ENCODE measurements around the gene MACF1. TPM values are rescaled to one million over a fixed set of nuclear protein-coding genes. Genes with fewer than 3 reads are reported as not detected.
A peak's percentile ranks its signal among the peaks of the same experiment; 100 is the strongest.

Gene MACF1
- total RNA-seq, 8 experiments from 2014 or later, result 89.2 to 249 (median 180) TPM

DNA sequence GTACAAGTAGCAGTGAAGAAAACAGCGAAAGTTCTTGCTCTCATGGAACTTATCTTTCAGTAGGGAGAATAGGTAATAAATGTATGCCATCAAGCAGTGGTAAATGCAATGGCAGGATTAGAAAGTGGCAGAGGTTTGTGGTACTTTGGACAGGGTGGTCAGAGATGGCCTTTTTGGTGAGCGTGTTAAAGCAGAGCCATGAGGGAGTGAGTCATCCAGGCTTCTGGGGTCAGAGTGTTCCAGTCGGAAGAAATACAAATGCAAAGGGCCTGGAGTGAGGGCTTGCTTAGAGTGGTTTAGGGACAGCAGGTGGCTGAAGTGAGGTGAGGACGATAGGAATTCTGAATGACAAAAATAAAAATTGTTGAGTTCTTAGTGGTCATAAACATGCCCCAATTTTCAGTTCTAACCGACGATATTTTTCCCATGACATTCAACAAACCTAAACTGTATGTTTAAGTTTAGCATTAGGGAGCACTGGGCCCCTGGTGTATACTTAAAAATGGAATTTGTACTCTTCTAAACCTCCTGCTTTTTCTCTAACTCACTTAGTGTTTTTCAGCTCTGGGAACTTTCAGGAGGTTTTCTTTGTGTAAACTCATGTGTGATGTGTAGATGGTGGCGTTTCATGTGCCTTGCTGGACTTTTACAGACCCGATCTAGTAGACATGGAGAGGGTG is 78.2 kb downstream of the MACF1 start:
- Histone ChIP-seq H3K4me3 (no peak overlapping the region), H3K4me1 (replicated peaks in 1 of 2) (peaks cover 4 to 10% of the 10 kb centered on the region in 2 donors), H3K27ac (no peak overlapping the region)
- no peak for ATAC-seq (replicated peaks in 6 of 8)
- in situ Hi-C loops (cut with MboI; ENCODE audit: low pct_unique_long_range_greater_than_20kb in 2 of 9, low sequenced_read_pairs in 9 of 9, unreplicated experiment in 9 of 9), result no loop called here
- WGBS, 10 experiments, result 73 to 100% (median 82%) methylated on average over 1 to 8 of the region's 8 CpGs

GRCh38 chr1:39283858-39284257 is 79.4 kb downstream of the MACF1 start:
- H3K4me1 ChIP-seq (replicated peaks in 1 of 2), result peaks cover 0 to 1% of the 10 kb centered on the region in 2 donors
- in situ Hi-C loops (cut with MboI; ENCODE audit: low pct_unique_long_range_greater_than_20kb in 2 of 9, low sequenced_read_pairs in 9 of 9, unreplicated experiment in 9 of 9), result no loop called here
- no peak overlapping the region for H3K27ac ChIP-seq
- no peak for ATAC-seq (replicated peaks in 6 of 8)
- H3K4me3 ChIP-seq, result no peak overlapping the region
- 75 to 100% (median 100%) methylated on average over 1 of the region's 1 CpG; no CpG with 5 or more reads in 1 of the 10 experiments for WGBS, 10 experiments

DNA sequence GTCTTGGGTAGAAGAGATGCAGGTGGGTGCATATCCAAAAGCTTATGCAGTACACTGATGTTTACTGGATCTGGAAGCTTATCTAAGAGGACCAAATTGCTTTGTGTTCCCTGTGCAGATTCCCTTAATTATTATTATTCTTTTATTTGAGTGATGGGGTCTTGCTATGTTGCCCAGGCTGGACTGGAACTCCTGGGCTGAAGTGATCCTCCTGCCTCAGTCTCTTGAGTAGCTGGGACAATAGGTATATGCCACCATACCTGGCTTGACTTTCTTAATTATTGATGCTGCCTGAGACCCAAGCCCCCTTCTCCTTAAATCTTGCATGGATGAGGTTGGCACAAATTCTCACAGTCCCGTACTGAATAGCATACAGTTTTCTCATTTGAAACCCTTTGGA is 83.0 kb downstream of the MACF1 start:
- H3K4me1 ChIP-seq (replicated peaks in 1 of 2), result no peaks in the 10 kb centered on the region
- in situ Hi-C loops (cut with MboI; ENCODE audit: low pct_unique_long_range_greater_than_20kb in 2 of 9, low sequenced_read_pairs in 9 of 9, unreplicated experiment in 9 of 9), result no loop called here
- H3K4me3 ChIP-seq, result no peak overlapping the region
- ATAC-seq (replicated peaks in 6 of 8), result no peak
- no peak overlapping the region for H3K27ac ChIP-seq
- whole genome bisulfite sequencing, 10 experiments, result 83 to 100% (median 100%) methylated on average over 1 of the region's 1 CpG; no CpG with 5 or more reads in 1 of the 10 experiments

- no peak for ATAC-seq (replicated peaks in 6 of 8)
- Histone ChIP-seq H3K4me3 (no peak overlapping the region), H3K4me1 (replicated peaks in 1 of 2) (peaks cover 0 to 6% of the 10 kb centered on the region in 2 donors), H3K27ac (no peak overlapping the region)
- 77 to 100% (median 94%) methylated on average over 1 to 5 of the region's 5 CpGs; no CpG with 5 or more reads in 1 of the 10 experiments for WGBS, 10 experiments
- in situ Hi-C loops (cut with MboI; ENCODE audit: low pct_unique_long_range_greater_than_20kb in 2 of 9, low sequenced_read_pairs in 9 of 9, unreplicated experiment in 9 of 9), result no loop called here
These were observed 84.4 kb downstream of the MACF1 start for GRCh38 chr1:39288735-39289465.

- Histone ChIP-seq H3K27ac (no peak overlapping the region), H3K4me3 (no peak overlapping the region), H3K4me1 (replicated peaks in 1 of 2) (peaks cover 0 to 9% of the 10 kb centered on the region in 2 donors)
- ATAC-seq (replicated peaks in 6 of 8), result no peak
- 50 to 100% (median 71%) methylated on average over 1 of the region's 1 CpG; no CpG with 5 or more reads in 3 of the 10 experiments for WGBS, 10 experiments
- in situ Hi-C loops (cut with MboI; ENCODE audit: low pct_unique_long_range_greater_than_20kb in 2 of 9, low sequenced_read_pairs in 9 of 9, unreplicated experiment in 9 of 9), result no loop called here
These were observed 87.9 kb downstream of the MACF1 start for GRCh38 chr1:39292401-39292800.

GRCh38 chr1:39293375-39294070 is 89.0 kb downstream of the MACF1 start:
- peaks cover 0 to 9% of the 10 kb centered on the region in 2 donors for H3K4me1 ChIP-seq (replicated peaks in 1 of 2)
- in situ Hi-C loops (cut with MboI; ENCODE audit: low pct_unique_long_range_greater_than_20kb in 2 of 9, low sequenced_read_pairs in 9 of 9, unreplicated experiment in 9 of 9), result no loop called here
- H3K27ac ChIP-seq, result no peak overlapping the region
- 33 to 100% (median 87%) methylated on average over 1 to 3 of the region's 3 CpGs for WGBS, 10 experiments
- peak in 7 of 8 experiments; percentile 42 to 93 (median 66) for ATAC-seq (replicated peaks in 6 of 8)
- no peak overlapping the region for H3K4me3 ChIP-seq

DNA sequence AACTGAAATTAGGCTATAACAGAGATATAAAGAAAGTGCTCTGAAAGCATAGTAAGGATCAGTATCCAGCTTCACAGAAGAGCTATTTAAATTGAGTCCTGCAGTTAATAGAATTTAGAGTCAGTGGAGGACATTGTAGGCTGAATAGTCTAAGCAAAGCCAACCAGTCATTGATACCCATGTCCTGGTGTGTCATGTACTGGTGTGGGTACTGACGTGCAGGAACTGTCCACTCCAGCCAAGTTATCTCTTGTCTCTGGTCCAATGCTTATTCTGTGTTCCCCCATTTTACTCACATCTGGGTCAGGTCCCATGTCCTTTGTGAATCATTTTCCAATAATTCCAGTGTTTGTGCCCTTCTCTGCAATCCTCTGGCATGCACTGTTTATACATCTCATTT is 90.0 kb downstream of the MACF1 start:
- Histone ChIP-seq H3K27ac (no peak overlapping the region), H3K4me3 (no peak overlapping the region), H3K4me1 (replicated peaks in 1 of 2) (peaks cover 0 to 9% of the 10 kb centered on the region in 2 donors)
- in situ Hi-C loops (cut with MboI; ENCODE audit: low pct_unique_long_range_greater_than_20kb in 2 of 9, low sequenced_read_pairs in 9 of 9, unreplicated experiment in 9 of 9), result no loop called here
- 50 to 100% (median 90%) methylated on average over 1 of the region's 1 CpG; no CpG with 5 or more reads in 5 of the 10 experiments for WGBS, 10 experiments
- ATAC-seq (replicated peaks in 6 of 8), result no peak

DNA sequence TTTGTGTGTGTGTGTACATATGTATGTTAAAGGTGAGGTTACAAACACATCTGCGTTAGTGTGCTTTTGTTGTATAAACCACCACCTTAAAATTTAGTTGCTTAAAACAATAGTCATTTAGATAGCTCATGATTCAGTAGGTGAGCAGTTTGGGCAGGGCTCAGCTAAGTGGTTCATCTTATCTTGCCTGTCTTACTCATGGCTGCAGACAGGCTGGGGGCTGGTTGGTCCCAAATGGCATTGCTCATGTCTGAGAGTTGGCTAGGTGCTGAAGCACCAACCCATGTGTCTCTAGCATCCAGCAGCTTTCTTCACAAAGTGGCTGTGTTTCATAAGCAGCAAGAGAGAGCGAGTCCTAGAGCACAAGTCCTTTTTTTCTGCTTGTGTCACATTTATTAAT is 91.4 kb downstream of the MACF1 start:
- 89 to 100% (median 100%) methylated on average over 1 to 2 of the region's 2 CpGs; no CpG with 5 or more reads in 3 of the 10 experiments for whole genome bisulfite sequencing, 10 experiments
- no peak for ATAC-seq (replicated peaks in 6 of 8)
- in situ Hi-C loops (cut with MboI; ENCODE audit: low pct_unique_long_range_greater_than_20kb in 2 of 9, low sequenced_read_pairs in 9 of 9, unreplicated experiment in 9 of 9), result no loop called here
- Histone ChIP-seq H3K4me1 (replicated peaks in 1 of 2) (peaks cover 0 to 9% of the 10 kb centered on the region in 2 donors), H3K4me3 (no peak overlapping the region), H3K27ac (no peak overlapping the region)

DNA sequence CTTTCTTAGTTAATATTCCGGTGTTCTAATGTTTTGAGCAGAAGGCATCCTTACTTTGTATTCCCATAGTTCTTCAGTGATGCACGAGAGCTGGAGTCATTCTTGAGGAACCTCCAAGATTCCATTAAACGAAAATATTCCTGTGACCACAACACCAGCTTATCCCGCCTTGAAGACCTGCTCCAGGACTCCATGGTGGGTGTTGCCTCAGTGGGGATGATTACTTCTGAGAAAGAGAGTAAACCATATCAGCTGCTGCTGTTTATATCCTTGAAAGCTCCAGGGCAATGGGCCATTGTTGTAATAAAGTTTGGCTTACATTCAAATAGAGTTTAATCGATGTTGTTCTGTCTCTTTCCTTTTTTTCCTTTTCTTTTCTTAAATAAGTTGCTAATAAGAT is 93.1 kb downstream of the MACF1 start:
- no peak overlapping the region for H3K27ac ChIP-seq
- H3K4me1 ChIP-seq (replicated peaks in 1 of 2), result peaks cover 0 to 9% of the 10 kb centered on the region in 2 donors
- no peak overlapping the region for H3K4me3 ChIP-seq
- no peak for ATAC-seq (replicated peaks in 6 of 8)
- in situ Hi-C loops (cut with MboI; ENCODE audit: low pct_unique_long_range_greater_than_20kb in 2 of 9, low sequenced_read_pairs in 9 of 9, unreplicated experiment in 9 of 9), result no loop called here
- 24 to 100% (median 75%) methylated on average over 1 to 5 of the region's 5 CpGs for WGBS, 10 experiments

- in situ Hi-C loops (cut with MboI; ENCODE audit: low pct_unique_long_range_greater_than_20kb in 2 of 9, low sequenced_read_pairs in 9 of 9, unreplicated experiment in 9 of 9), result no loop called here
- WGBS, 10 experiments, result 88 to 100% (median 98%) methylated on average over 1 to 5 of the region's 5 CpGs; no CpG with 5 or more reads in 1 of the 10 experiments
- no peak for ATAC-seq (replicated peaks in 6 of 8)
- H3K27ac ChIP-seq, result no peak overlapping the region
- H3K4me1 ChIP-seq (replicated peaks in 1 of 2), result no peaks in the 10 kb centered on the region
- H3K4me3 ChIP-seq, result no peak overlapping the region
These were observed 97.1 kb downstream of the MACF1 start for GRCh38 chr1:39301606-39302005.

GRCh38 chr1:39305555-39305954 is 101.1 kb downstream of the MACF1 start:
- Histone ChIP-seq H3K4me3 (no peak overlapping the region), H3K27ac (no peak overlapping the region), H3K4me1 (replicated peaks in 1 of 2) (no peaks in the 10 kb centered on the region)
- in situ Hi-C loops (cut with MboI; ENCODE audit: low pct_unique_long_range_greater_than_20kb in 2 of 9, low sequenced_read_pairs in 9 of 9, unreplicated experiment in 9 of 9), result no loop called here
- peak in 3 of 8 experiments; percentile 75 to 96 (median 86) for ATAC-seq (replicated peaks in 6 of 8)
- WGBS, 10 experiments, result 8 to 96% (median 93%) methylated on average over 2 of the region's 2 CpGs; no CpG with 5 or more reads in 1 of the 10 experiments

- Histone ChIP-seq H3K4me1 (replicated peaks in 1 of 2) (no peaks in the 10 kb centered on the region), H3K4me3 (no peak overlapping the region), H3K27ac (no peak overlapping the region)
- no peak for ATAC-seq (replicated peaks in 6 of 8)
- in situ Hi-C loops (cut with MboI; ENCODE audit: low pct_unique_long_range_greater_than_20kb in 2 of 9, low sequenced_read_pairs in 9 of 9, unreplicated experiment in 9 of 9), result no loop called here
- 53 to 100% (median 94%) methylated on average over 3 to 6 of the region's 6 CpGs; no CpG with 5 or more reads in 1 of the 10 experiments for WGBS, 10 experiments
These were observed 105.5 kb downstream of the MACF1 start for GRCh38 chr1:39310015-39310414.

- in situ Hi-C loops (cut with MboI; ENCODE audit: low pct_unique_long_range_greater_than_20kb in 2 of 9, low sequenced_read_pairs in 9 of 9, unreplicated experiment in 9 of 9), result no loop called here
- WGBS, 10 experiments, result 70 to 100% (median 90%) methylated on average over 2 to 4 of the region's 4 CpGs; no CpG with 5 or more reads in 3 of the 10 experiments
- ATAC-seq (replicated peaks in 6 of 8), result no peak
These were observed 106.2 kb downstream of the MACF1 start for GRCh38 chr1:39310691-39311090.

More at GRCh38 chr1:39310691-39311090, 106.2 kb downstream of the MACF1 start:
- no peaks in the 10 kb centered on the region for H3K4me1 ChIP-seq (replicated peaks in 1 of 2)
- no peak overlapping the region for H3K4me3 ChIP-seq
- no peak overlapping the region for H3K27ac ChIP-seq

Data from motor neuron (in vitro differentiated cells).